GM12875 (cell line): ENCODE measurements around the gene SUSD2.

Source experiments
- H3K4me3 ChIP-seq: one replicate; pipeline ENCODE4 v1.5.1; 2011; ENCODE audit warnings: low read depth, low read length, control low read depth
- TF ChIP-seq, protein P1 (sequence below): IDR thresholded peaks from 2 replicates; pipeline ENCODE4 v1.5.1; 2011; ENCODE audit warnings: low read depth, mild to moderate bottlenecking, control low read depth, inconsistent platforms, low read length, moderate library complexity, borderline replicate concordance; ENCODE audit not compliant: insufficient read depth

Gene SUSD2

DNA sequence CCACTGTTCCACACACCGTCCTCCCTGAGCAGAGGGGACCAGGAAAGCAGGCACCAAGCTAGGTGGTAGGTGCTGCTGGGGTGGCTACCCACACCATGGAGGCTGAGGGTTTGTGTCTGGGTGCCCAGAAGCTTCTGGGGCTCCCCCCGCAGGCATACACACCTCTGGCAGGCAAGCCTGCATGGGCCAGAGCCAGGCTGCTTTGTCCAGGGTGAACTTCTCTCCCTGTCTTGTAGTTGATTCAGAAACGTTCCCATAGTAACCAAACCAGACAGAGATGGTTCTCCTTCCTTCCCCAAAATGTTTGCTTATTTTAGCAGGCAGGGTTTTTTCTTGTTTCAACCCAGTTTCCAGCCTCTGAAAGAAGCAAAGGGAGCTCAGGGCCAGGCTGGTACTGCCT lies 40.9 kb upstream of the SUSD2 start:
- no peak overlapping the region for H3K4me3 ChIP-seq
- TF ChIP-seq, protein P1, sequence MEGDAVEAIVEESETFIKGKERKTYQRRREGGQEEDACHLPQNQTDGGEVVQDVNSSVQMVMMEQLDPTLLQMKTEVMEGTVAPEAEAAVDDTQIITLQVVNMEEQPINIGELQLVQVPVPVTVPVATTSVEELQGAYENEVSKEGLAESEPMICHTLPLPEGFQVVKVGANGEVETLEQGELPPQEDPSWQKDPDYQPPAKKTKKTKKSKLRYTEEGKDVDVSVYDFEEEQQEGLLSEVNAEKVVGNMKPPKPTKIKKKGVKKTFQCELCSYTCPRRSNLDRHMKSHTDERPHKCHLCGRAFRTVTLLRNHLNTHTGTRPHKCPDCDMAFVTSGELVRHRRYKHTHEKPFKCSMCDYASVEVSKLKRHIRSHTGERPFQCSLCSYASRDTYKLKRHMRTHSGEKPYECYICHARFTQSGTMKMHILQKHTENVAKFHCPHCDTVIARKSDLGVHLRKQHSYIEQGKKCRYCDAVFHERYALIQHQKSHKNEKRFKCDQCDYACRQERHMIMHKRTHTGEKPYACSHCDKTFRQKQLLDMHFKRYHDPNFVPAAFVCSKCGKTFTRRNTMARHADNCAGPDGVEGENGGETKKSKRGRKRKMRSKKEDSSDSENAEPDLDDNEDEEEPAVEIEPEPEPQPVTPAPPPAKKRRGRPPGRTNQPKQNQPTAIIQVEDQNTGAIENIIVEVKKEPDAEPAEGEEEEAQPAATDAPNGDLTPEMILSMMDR, result 0 out of 2 replicates have a peak, but pooled peaks have one; percentile 6

GRCh38 chr22:24141586-24141985 lies 39.7 kb upstream of the SUSD2 start:
- H3K4me3 ChIP-seq, result no peak overlapping the region
- TF ChIP-seq, protein P1, result no peak

GRCh38 chr22:24142241-24142640 lies 39.0 kb upstream of the SUSD2 start:
- no peak overlapping the region for H3K4me3 ChIP-seq
- TF ChIP-seq, protein P1, result no peak

- TF ChIP-seq, protein P1, result no peak
- H3K4me3 ChIP-seq, result no peak overlapping the region
These were observed 38.5 kb upstream of the SUSD2 start for GRCh38 chr22:24142831-24143230.

DNA sequence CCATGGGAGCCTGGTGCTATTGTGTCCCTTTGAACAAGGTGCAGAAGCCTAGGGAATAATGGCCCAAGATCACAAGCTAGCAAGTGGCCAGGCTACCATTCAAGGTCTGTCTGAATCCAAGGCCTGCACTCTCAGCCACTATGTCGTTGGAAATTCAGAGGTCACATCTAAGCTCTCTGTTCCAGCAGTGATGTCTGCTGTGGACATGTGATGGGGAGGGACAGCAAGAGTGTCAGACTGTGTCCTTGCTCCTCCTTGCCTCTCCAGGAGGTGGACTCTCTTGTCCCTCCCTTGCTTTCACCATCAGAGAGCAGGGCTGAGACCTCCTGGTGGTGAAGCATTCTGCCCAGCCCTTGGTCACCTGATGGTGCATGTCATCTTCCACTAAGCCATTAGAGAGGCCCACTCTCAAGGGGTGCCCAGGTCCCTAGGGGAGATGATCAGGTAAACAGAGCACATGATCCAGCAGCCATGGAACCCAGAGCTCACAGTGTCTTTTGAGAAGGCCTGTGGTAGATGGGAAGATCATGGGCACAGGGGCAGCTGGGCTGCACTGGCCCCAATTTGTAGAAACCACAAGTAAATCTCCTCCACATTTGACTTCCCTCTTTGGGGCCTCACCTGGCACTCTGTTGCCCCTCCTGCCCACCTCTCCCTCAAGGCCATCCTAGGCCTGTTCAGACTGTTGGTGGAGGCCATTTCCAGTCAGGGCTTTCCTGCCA lies 37.1 kb upstream of the SUSD2 start:
- TF ChIP-seq, protein P1, result no peak
- no peak overlapping the region for H3K4me3 ChIP-seq

- H3K4me3 ChIP-seq, result no peak overlapping the region
- TF ChIP-seq, protein P1, result no peak
These were observed 36.6 kb upstream of the SUSD2 start for GRCh38 chr22:24144778-24145085.

DNA sequence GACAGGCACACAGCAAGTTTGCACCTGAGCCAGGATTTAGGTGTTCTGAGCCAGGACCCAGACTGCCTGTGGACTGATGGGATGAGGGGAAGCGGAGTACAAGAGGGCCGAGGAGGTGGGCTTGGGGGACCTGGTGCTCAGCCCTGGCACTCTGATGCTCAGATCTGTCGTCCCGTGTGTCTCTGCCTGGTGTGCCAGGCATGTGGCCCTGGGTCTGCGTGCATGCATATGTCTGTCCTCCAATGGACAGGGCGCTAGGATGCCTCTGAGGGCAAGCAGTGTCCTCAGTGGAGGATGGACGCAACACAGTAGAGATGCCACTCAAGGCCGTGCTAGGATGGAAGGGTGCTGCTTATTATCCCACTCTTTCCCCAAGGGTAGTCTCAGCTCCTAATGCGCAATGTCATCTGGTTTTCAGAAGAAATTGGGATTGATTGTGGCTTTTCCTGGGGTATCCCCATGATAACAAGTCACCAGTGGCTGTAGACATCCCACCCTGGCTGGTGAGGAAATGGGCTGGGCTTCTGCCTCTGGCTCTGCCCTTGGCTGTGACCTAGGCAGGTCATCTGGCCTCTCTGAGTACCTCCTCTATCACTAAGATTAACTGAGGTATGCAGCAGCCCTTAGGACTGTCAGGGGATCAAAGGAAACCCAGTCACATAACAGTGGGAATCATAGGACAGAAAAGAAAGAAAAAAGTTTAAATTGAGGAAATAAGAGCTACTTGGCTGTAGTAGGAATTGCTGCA lies 35.7 kb upstream of the SUSD2 start:
- TF ChIP-seq, protein P1, result no peak
- no peak overlapping the region for H3K4me3 ChIP-seq
